ENCODE data around the gene RDH8. TPM values are rescaled to one million over a fixed set of nuclear protein-coding genes. Genes with fewer than 3 reads are reported as not detected.
A peak's percentile ranks its signal among the peaks of the same experiment; 100 is the strongest.

RDH8 gene
- total and polyA plus RNA-seq, 2 of the 8 experiments (the other 6 are each of a cell fraction or from before 2014, with no cell fraction given): 0.38 TPM; not detected in 1

GRCh38 chr19:10027158-10027997 lies 14.1 kb downstream of the RDH8 start (continued):
- TF ChIP-seq CHD7 (IDR thresholded peaks at IDR 0.05; ENCODE audit: insufficient replicate concordance, low read length): no peak
- TF ChIP-seq CREB1 (IDR thresholded peaks at IDR 0.05): peak; percentile 85
- TF ChIP-seq ASH2L (IDR thresholded peaks at IDR 0.05; ENCODE audit: low read length): peak; percentile 25
- TF ChIP-seq KDM1A (IDR thresholded peaks at IDR 0.05; ENCODE audit: borderline replicate concordance, low read length): peak; percentile 94
- no peak for TF ChIP-seq BRCA1 (IDR thresholded peaks at IDR 0.05; ENCODE audit: low read depth, low read length)
- no peak for TF ChIP-seq BCL11A (IDR thresholded peaks at IDR 0.05; ENCODE audit: low read depth in 2 of 2, low read length in 2 of 2)
- TF ChIP-seq SP1 (IDR thresholded peaks at IDR 0.05; ENCODE audit: low read depth, low read length): 0 out of 2 replicates have a peak, but pooled peaks have one; percentile 13
- TF ChIP-seq RNF2 (IDR thresholded peaks at IDR 0.05; ENCODE audit: borderline replicate concordance, low read depth, low read length, missing control alignments, poor library complexity, severe bottlenecking): no peak
- no peak for TF ChIP-seq KDM4A (IDR thresholded peaks at IDR 0.05; ENCODE audit: low read depth, low read length, severe bottlenecking)
- TF ChIP-seq CBX5 (IDR thresholded peaks at IDR 0.05; ENCODE audit: low read depth, low read length): no peak

Data from H1 (cell line).